Loucy (cell line): Measurements from ENCODE around the gene TRIM47.

Experiments
- H2AFZ ChIP-seq: fragments of 200-600 bp; sonication (generic); 2 replicates; pipeline ENCODE4 v1.6.0; 2016; ENCODE audit warnings: antibody characterized with exemption, mild to moderate bottlenecking, low read length, moderate library complexity
- H3F3A ChIP-seq: fragments of 200-600 bp; 2 replicates; pipeline ENCODE4 v1.6.0; 2016; ENCODE audit warnings: antibody characterized with exemption, low read depth, mild to moderate bottlenecking
- H3K27me3 ChIP-seq: fragments of 200-600 bp; sonication (generic); 2 replicates; pipeline ENCODE4 v1.6.1; 2014; ENCODE audit warnings: low read length, mild to moderate bottlenecking; ENCODE audit not compliant: insufficient read depth, poor library complexity, severe bottlenecking
- H3K36me3 ChIP-seq: fragments of 200-600 bp; sonication (generic); 2 replicates; pipeline ENCODE4 v1.6.1; 2016; ENCODE audit warnings: low read length; ENCODE audit not compliant: insufficient read depth
- H3K4me1 ChIP-seq: fragments of 200-600 bp; sonication (generic); 2 replicates; pipeline ENCODE4 v1.5.1; 2014; ENCODE audit warnings: low read length, mild to moderate bottlenecking; ENCODE audit not compliant: insufficient read depth, poor library complexity, severe bottlenecking
- H3K4me2 ChIP-seq: fragments of 200-600 bp; sonication (generic); 2 replicates; pipeline ENCODE4 v1.6.0; 2014; ENCODE audit warnings: antibody characterized with exemption, low read length, low read depth, mild to moderate bottlenecking; ENCODE audit not compliant: poor library complexity, severe bottlenecking
- H3K4me3 ChIP-seq: fragments of 200-600 bp; sonication (generic); 2 replicates; pipeline ENCODE4 v1.5.1; 2014; ENCODE audit warnings: low read length, mild to moderate bottlenecking, mixed read lengths; ENCODE audit not compliant: poor library complexity, severe bottlenecking
- H3K79me2 ChIP-seq: fragments of 200-600 bp; sonication (generic); 2 replicates; pipeline ENCODE4 v1.6.1; 2014; ENCODE audit warnings: low read length; ENCODE audit not compliant: insufficient read depth
- H3K9ac ChIP-seq: fragments of 200-600 bp; sonication (generic); 2 replicates; pipeline ENCODE4 v1.6.0; 2014; ENCODE audit warnings: mild to moderate bottlenecking, low read depth, low read length, moderate library complexity; ENCODE audit not compliant: poor library complexity, severe bottlenecking
- H3K9me2 ChIP-seq: fragments of 200-600 bp; sonication (generic); replicated peaks from 2 replicates; pipeline ENCODE4 v1.6.1; 2016; ENCODE audit warnings: low read depth, low read length, mixed read lengths
- H3K9me3 ChIP-seq: fragments of 200-600 bp; sonication (generic); 2 replicates; pipeline ENCODE4 v1.6.1; 2014; ENCODE audit warnings: mild to moderate bottlenecking, antibody characterized with exemption, low read length, low read depth; ENCODE audit not compliant: insufficient read depth
- H4K20me1 ChIP-seq: fragments of 200-600 bp; sonication (generic); 2 replicates; pipeline ENCODE4 v1.6.0; 2014; ENCODE audit warnings: antibody characterized with exemption, low read length, mild to moderate bottlenecking; ENCODE audit not compliant: insufficient read depth, poor library complexity, severe bottlenecking
- EZH2phosphoT487 ChIP-seq: fragments of 200-600 bp; IDR thresholded peaks from 2 replicates; pipeline ENCODE4 v1.6.1; 2018; ENCODE audit warnings: antibody characterized with exemption, mild to moderate bottlenecking, moderate library complexity, borderline replicate concordance
- TF ChIP-seq, protein P1 (sequence below): fragments of 200-600 bp; sonication (generic); conservative IDR thresholded peaks from 2 replicates; pipeline ENCODE4 v1.5.1; 2014; ENCODE audit warnings: mild to moderate bottlenecking, antibody characterized with exemption, low read length

The TRIM47 gene

DNA sequence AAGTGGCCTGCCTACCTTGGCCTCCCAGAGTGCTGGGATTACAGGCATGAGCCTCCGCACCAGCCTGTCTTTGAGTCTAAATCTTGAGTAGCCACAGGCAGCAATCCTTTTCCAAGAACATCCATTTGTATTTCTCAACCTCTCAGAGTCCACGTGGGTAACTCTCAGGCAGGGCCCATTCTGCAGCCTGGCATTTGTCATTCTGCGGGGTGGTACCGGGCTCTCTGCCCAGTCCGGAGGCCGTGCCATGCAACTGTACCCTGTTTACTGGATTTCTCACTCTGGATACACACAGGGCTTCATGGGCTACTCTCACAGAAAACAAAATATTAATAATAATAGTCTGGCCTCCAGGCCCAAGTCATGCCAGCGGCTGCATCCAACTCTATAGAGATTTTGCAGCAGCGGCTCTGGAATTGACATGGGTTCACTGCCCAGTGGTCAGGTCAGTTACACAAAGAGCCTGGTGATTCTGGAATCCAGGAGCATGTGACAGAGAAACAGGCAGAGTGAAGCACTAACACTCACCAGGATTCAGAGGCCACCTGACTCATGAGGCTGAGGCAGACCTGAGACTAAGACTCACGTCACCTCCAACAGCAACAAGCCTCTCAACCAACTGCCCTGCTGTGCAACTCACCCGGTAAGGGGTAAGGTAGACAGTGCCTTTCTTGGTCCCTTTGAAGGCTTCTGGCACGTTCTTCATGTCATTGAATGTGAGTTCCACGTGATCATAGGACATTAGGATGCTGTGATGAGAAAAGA is 27.3 kb downstream of the TRIM47 start:
- no peak overlapping the region for H2AFZ ChIP-seq
- no peaks in the 10 kb centered on the region for H3K27me3 ChIP-seq
- H3K36me3 ChIP-seq, result peaks cover 4% of the 10 kb centered on the region; the same call in 1 of the 2 replicates
- no peak overlapping the region for H3K4me2 ChIP-seq
- peaks cover 7% of the 10 kb centered on the region for H4K20me1 ChIP-seq
- no peaks in the 10 kb centered on the region for H3K9me2 ChIP-seq
- H3K79me2 ChIP-seq, result peaks cover 18% of the 10 kb centered on the region
- peaks cover 23% of the 10 kb centered on the region for H3K4me1 ChIP-seq
- H3K9ac ChIP-seq, result no peak overlapping the region
- no peak overlapping the region for H3K4me3 ChIP-seq
- H3K9me3 ChIP-seq, result no peaks in the 10 kb centered on the region
- H3F3A ChIP-seq, result no peaks in the 10 kb centered on the region
- TF ChIP-seq, protein P1, sequence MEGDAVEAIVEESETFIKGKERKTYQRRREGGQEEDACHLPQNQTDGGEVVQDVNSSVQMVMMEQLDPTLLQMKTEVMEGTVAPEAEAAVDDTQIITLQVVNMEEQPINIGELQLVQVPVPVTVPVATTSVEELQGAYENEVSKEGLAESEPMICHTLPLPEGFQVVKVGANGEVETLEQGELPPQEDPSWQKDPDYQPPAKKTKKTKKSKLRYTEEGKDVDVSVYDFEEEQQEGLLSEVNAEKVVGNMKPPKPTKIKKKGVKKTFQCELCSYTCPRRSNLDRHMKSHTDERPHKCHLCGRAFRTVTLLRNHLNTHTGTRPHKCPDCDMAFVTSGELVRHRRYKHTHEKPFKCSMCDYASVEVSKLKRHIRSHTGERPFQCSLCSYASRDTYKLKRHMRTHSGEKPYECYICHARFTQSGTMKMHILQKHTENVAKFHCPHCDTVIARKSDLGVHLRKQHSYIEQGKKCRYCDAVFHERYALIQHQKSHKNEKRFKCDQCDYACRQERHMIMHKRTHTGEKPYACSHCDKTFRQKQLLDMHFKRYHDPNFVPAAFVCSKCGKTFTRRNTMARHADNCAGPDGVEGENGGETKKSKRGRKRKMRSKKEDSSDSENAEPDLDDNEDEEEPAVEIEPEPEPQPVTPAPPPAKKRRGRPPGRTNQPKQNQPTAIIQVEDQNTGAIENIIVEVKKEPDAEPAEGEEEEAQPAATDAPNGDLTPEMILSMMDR, result no peak
- TF ChIP-seq EZH2phosphoT487, result no peak

- Histone ChIP-seq H3K36me3 (peaks cover 4% of the 10 kb centered on the region; the same call in 1 of the 2 replicates), H3K4me1 (peaks cover 34% of the 10 kb centered on the region), H3K27me3 (no peaks in the 10 kb centered on the region), H3K79me2 (peaks cover 20% of the 10 kb centered on the region), H3K9ac (no peak overlapping the region), H3K4me3 (no peak overlapping the region), H3K9me3 (no peaks in the 10 kb centered on the region), H3K4me2 (no peak overlapping the region), H4K20me1 (peaks cover 6% of the 10 kb centered on the region), H3F3A (no peaks in the 10 kb centered on the region), H2AFZ (no peak overlapping the region), H3K9me2 (no peaks in the 10 kb centered on the region)
- TF ChIP-seq EZH2phosphoT487, result no peak
- TF ChIP-seq, protein P1, result no peak
These were observed 28.7 kb downstream of the TRIM47 start for GRCh38 chr17:75849724-75850123.

GRCh38 chr17:75849279-75849646 is 29.1 kb downstream of the TRIM47 start:
- H3K9me3 ChIP-seq, result no peaks in the 10 kb centered on the region
- no peaks in the 10 kb centered on the region for H3K27me3 ChIP-seq
- no peak overlapping the region for H2AFZ ChIP-seq
- peaks cover 4% of the 10 kb centered on the region; the same call in 1 of the 2 replicates for H3K36me3 ChIP-seq
- TF ChIP-seq, protein P1, result no peak
- no peak for TF ChIP-seq EZH2phosphoT487
- peaks cover 17% of the 10 kb centered on the region for H3K79me2 ChIP-seq
- no peak overlapping the region for H3K9ac ChIP-seq
- peaks cover 29% of the 10 kb centered on the region for H3K4me1 ChIP-seq
- no peaks in the 10 kb centered on the region for H3K9me2 ChIP-seq
- H3K4me3 ChIP-seq, result no peak overlapping the region
- no peaks in the 10 kb centered on the region for H3F3A ChIP-seq
- no peak overlapping the region for H3K4me2 ChIP-seq
- H4K20me1 ChIP-seq, result peaks cover 2% of the 10 kb centered on the region
